Measurements from ENCODE around the gene CARD19. TPM values are rescaled to one million over a fixed set of nuclear protein-coding genes. Genes with fewer than 3 reads are reported as not detected.

The CARD19 gene
- total RNA-seq, 4 donors from 2014 or later, result 23.7 to 71.4 (median 40.9) TPM

- intact Hi-C loops (cut with DNase I; ENCODE audit: low total_unique reads), result no loop called here
- no peaks in the 10 kb centered on the region for H3K4me1 ChIP-seq
- no peak overlapping the region for H3K27ac ChIP-seq
- no peaks in the 10 kb centered on the region for H3K36me3 ChIP-seq
- H3K9me3 ChIP-seq, result no peaks in the 10 kb centered on the region
- H3K4me3 ChIP-seq, result no peak overlapping the region
- TF ChIP-seq, protein P1, sequence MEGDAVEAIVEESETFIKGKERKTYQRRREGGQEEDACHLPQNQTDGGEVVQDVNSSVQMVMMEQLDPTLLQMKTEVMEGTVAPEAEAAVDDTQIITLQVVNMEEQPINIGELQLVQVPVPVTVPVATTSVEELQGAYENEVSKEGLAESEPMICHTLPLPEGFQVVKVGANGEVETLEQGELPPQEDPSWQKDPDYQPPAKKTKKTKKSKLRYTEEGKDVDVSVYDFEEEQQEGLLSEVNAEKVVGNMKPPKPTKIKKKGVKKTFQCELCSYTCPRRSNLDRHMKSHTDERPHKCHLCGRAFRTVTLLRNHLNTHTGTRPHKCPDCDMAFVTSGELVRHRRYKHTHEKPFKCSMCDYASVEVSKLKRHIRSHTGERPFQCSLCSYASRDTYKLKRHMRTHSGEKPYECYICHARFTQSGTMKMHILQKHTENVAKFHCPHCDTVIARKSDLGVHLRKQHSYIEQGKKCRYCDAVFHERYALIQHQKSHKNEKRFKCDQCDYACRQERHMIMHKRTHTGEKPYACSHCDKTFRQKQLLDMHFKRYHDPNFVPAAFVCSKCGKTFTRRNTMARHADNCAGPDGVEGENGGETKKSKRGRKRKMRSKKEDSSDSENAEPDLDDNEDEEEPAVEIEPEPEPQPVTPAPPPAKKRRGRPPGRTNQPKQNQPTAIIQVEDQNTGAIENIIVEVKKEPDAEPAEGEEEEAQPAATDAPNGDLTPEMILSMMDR (IDR thresholded peaks at IDR 0.05), result no peak
- TF ChIP-seq POLR2A (IDR thresholded peaks at IDR 0.05), result no peak
- no peaks in the 10 kb centered on the region for H3K27me3 ChIP-seq
- DNase-seq, result peak in 1 of 2 donors; percentile 8
Observed at GRCh38 chr9:93084471-93084881, 11.5 kb upstream of the CARD19 start.

GRCh38 chr9:93085676-93086075, 10.3 kb upstream of the CARD19 start:
- no peaks in the 10 kb centered on the region for H3K9me3 ChIP-seq
- H3K36me3 ChIP-seq, result no peaks in the 10 kb centered on the region
- intact Hi-C loops (cut with DNase I; ENCODE audit: low total_unique reads), result no loop called here
- H3K27me3 ChIP-seq, result no peaks in the 10 kb centered on the region
- TF ChIP-seq, protein P1 (IDR thresholded peaks at IDR 0.05), result no peak
- no peak for TF ChIP-seq POLR2A (IDR thresholded peaks at IDR 0.05)
- peak in 1 of 2 donors; percentile 8 for DNase-seq
- no peak overlapping the region for H3K4me3 ChIP-seq
- no peak overlapping the region for H3K27ac ChIP-seq
- no peaks in the 10 kb centered on the region for H3K4me1 ChIP-seq

- no peaks in the 10 kb centered on the region for H3K36me3 ChIP-seq
- H3K27me3 ChIP-seq, result no peaks in the 10 kb centered on the region
- H3K4me3 ChIP-seq, result no peak overlapping the region
- intact Hi-C loops (cut with DNase I; ENCODE audit: low total_unique reads), result no loop called here
- TF ChIP-seq POLR2A (IDR thresholded peaks at IDR 0.05), result no peak
- TF ChIP-seq, protein P1 (IDR thresholded peaks at IDR 0.05), result no peak
- no peaks in the 10 kb centered on the region for H3K4me1 ChIP-seq
- H3K27ac ChIP-seq, result no peak overlapping the region
- H3K9me3 ChIP-seq, result peaks cover 0 to 5% of the 10 kb centered on the region in 2 donors
- peak; percentile 5 to 10 for DNase-seq
Observed at GRCh38 chr9:93086447-93087224, 9.4 kb upstream of the CARD19 start.

DNA sequence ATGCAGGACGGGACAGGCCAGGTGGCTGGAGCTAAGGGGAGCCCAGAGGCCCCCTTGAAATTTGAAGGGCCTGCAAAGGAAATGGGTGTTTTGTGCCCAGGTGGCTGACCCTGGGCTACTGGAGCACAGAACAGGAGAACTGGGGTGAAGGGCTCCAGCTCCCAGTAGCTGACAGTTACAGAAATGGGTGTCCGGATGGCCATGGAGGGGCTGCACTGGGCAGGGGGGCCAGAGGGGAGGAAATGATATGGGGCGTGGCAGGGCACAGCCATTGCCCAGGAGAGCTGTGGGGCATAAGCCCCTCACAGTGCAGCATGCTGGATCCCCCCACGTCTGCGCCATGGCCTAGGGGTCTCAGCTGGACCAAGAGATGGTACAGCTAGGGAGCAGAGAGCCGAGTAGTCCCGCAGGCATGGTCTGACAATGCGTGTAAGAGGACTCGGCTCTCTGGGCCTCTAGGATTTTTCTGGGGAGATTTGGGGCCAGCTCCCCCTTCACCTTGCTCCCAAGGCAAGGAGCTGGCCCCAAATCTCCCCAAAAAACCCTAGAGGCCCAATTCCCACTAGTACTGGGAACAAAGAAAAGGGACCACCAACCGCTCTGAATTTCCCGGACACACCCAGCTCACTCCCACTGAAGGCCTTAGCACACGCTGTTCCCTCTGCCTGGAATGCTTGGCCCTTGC, 7.9 kb upstream of the CARD19 start:
- H3K27me3 ChIP-seq, result no peaks in the 10 kb centered on the region
- peak; percentile 8 to 9 for DNase-seq
- TF ChIP-seq, protein P1 (IDR thresholded peaks at IDR 0.05), result no peak
- no peak for TF ChIP-seq POLR2A (IDR thresholded peaks at IDR 0.05)
- peaks cover 0 to 5% of the 10 kb centered on the region in 2 donors for H3K9me3 ChIP-seq
- no peaks in the 10 kb centered on the region for H3K36me3 ChIP-seq
- H3K4me1 ChIP-seq, result no peaks in the 10 kb centered on the region
- intact Hi-C loops (cut with DNase I; ENCODE audit: low total_unique reads), result no loop called here
- H3K4me3 ChIP-seq, result no peak overlapping the region
- no peak overlapping the region for H3K27ac ChIP-seq

GRCh38 chr9:93088656-93089015, 7.4 kb upstream of the CARD19 start:
- no peaks in the 10 kb centered on the region for H3K4me1 ChIP-seq
- intact Hi-C loops (cut with DNase I; ENCODE audit: low total_unique reads), result no loop called here
- peak in 1 of 2 donors; percentile 3 for DNase-seq
- no peaks in the 10 kb centered on the region for H3K27me3 ChIP-seq
- peaks cover 0 to 5% of the 10 kb centered on the region in 2 donors for H3K9me3 ChIP-seq
- no peak for TF ChIP-seq POLR2A (IDR thresholded peaks at IDR 0.05)
- TF ChIP-seq, protein P1 (IDR thresholded peaks at IDR 0.05), result no peak
- no peaks in the 10 kb centered on the region for H3K36me3 ChIP-seq
- H3K4me3 ChIP-seq, result no peak overlapping the region
- no peak overlapping the region for H3K27ac ChIP-seq
